ENCODE data around the gene TNNT1.
A peak's percentile ranks its signal among the peaks of the same experiment; 100 is the strongest.

Gene TNNT1

GRCh38 chr19:55149078-55150003, at the start of gene TNNT1:
TNNT1 (minus strand) TSS chr19:55149206; CDS start chr19:55147157, 2,049 bp downstream.
- no peaks in the 10 kb centered on the region for H3K9me3 ChIP-seq (ENCODE audit: control insufficient read depth in 2 of 2, low read length in 2 of 2)
- H3K27ac ChIP-seq (ENCODE audit: low read depth in 2 of 2, low read length in 2 of 2): no peak within 1 kb of the TSS
- peaks cover 10 to 23% of the 10 kb centered on the region in 2 donors for H3K27me3 ChIP-seq (ENCODE audit: control insufficient read depth in 2 of 2, insufficient read depth in 2 of 2, low read length in 2 of 2)
- H3K9ac ChIP-seq (ENCODE audit: low read depth in 1 of 2, low read length in 2 of 2): no peak within 1 kb of the TSS
- no peaks in the 10 kb centered on the region for H3K4me1 ChIP-seq (ENCODE audit: control insufficient read depth in 2 of 2, insufficient read depth in 2 of 2, low read length in 2 of 2)
- H3K36me3 ChIP-seq (ENCODE audit: control insufficient read depth in 2 of 2, insufficient read depth in 2 of 2, low read length in 2 of 2): no peaks in the 10 kb centered on the region
- H3K4me3 ChIP-seq (ENCODE audit: low read length in 2 of 2): no peak within 1 kb of the TSS

- no peak overlapping the region for H3K27ac ChIP-seq (ENCODE audit: low read depth in 2 of 2, low read length in 2 of 2)
Measured at GRCh38 chr19:55198651-55199050, 49.6 kb upstream of the TNNT1 start.

GRCh38 chr19:55197528-55197927, 48.5 kb upstream of the TNNT1 start:
- Histone ChIP-seq H3K27ac (ENCODE audit: low read depth in 2 of 2, low read length in 2 of 2) (no peak overlapping the region), H3K4me3 (ENCODE audit: low read length in 2 of 2) (no peak overlapping the region), H3K9ac (ENCODE audit: low read depth in 1 of 2, low read length in 2 of 2) (no peak overlapping the region), H3K9me3 (ENCODE audit: control insufficient read depth in 2 of 2, low read length in 2 of 2) (no peaks in the 10 kb centered on the region), H3K27me3 (ENCODE audit: control insufficient read depth in 2 of 2, insufficient read depth in 2 of 2, low read length in 2 of 2) (no peaks in the 10 kb centered on the region), H3K36me3 (ENCODE audit: control insufficient read depth in 2 of 2, insufficient read depth in 2 of 2, low read length in 2 of 2) (peaks cover 31 to 44% of the 10 kb centered on the region in 2 donors), H3K4me1 (ENCODE audit: control insufficient read depth in 2 of 2, insufficient read depth in 2 of 2, low read length in 2 of 2) (no peaks in the 10 kb centered on the region)

More at GRCh38 chr19:55198651-55199050, 49.6 kb upstream of the TNNT1 start:
- Histone ChIP-seq H3K27me3 (ENCODE audit: control insufficient read depth in 2 of 2, insufficient read depth in 2 of 2, low read length in 2 of 2) (no peaks in the 10 kb centered on the region), H3K9me3 (ENCODE audit: control insufficient read depth in 2 of 2, low read length in 2 of 2) (no peaks in the 10 kb centered on the region), H3K9ac (ENCODE audit: low read depth in 1 of 2, low read length in 2 of 2) (no peak overlapping the region), H3K4me3 (ENCODE audit: low read length in 2 of 2) (no peak overlapping the region), H3K36me3 (ENCODE audit: control insufficient read depth in 2 of 2, insufficient read depth in 2 of 2, low read length in 2 of 2) (peaks cover 31 to 48% of the 10 kb centered on the region in 2 donors), H3K4me1 (ENCODE audit: control insufficient read depth in 2 of 2, insufficient read depth in 2 of 2, low read length in 2 of 2) (no peaks in the 10 kb centered on the region)

GRCh38 chr19:55196803-55197202, 47.8 kb upstream of the TNNT1 start:
- Histone ChIP-seq H3K9me3 (ENCODE audit: control insufficient read depth in 2 of 2, low read length in 2 of 2) (no peaks in the 10 kb centered on the region), H3K27ac (ENCODE audit: low read depth in 2 of 2, low read length in 2 of 2) (no peak overlapping the region)

GRCh38 chr19:55193481-55193880, 44.5 kb upstream of the TNNT1 start:
- Histone ChIP-seq H3K27me3 (ENCODE audit: control insufficient read depth in 2 of 2, insufficient read depth in 2 of 2, low read length in 2 of 2) (no peaks in the 10 kb centered on the region), H3K4me1 (ENCODE audit: control insufficient read depth in 2 of 2, insufficient read depth in 2 of 2, low read length in 2 of 2) (no peaks in the 10 kb centered on the region), H3K27ac (ENCODE audit: low read depth in 2 of 2, low read length in 2 of 2) (no peak overlapping the region), H3K9me3 (ENCODE audit: control insufficient read depth in 2 of 2, low read length in 2 of 2) (no peaks in the 10 kb centered on the region), H3K9ac (ENCODE audit: low read depth in 1 of 2, low read length in 2 of 2) (no peak overlapping the region), H3K4me3 (ENCODE audit: low read length in 2 of 2) (no peak overlapping the region), H3K36me3 (ENCODE audit: control insufficient read depth in 2 of 2, insufficient read depth in 2 of 2, low read length in 2 of 2) (peaks cover 11 to 28% of the 10 kb centered on the region in 2 donors)

More at GRCh38 chr19:55196803-55197202, 47.8 kb upstream of the TNNT1 start:
- Histone ChIP-seq H3K36me3 (ENCODE audit: control insufficient read depth in 2 of 2, insufficient read depth in 2 of 2, low read length in 2 of 2) (peaks cover 30 to 43% of the 10 kb centered on the region in 2 donors), H3K27me3 (ENCODE audit: control insufficient read depth in 2 of 2, insufficient read depth in 2 of 2, low read length in 2 of 2) (no peaks in the 10 kb centered on the region), H3K4me1 (ENCODE audit: control insufficient read depth in 2 of 2, insufficient read depth in 2 of 2, low read length in 2 of 2) (no peaks in the 10 kb centered on the region), H3K9ac (ENCODE audit: low read depth in 1 of 2, low read length in 2 of 2) (no peak overlapping the region), H3K4me3 (ENCODE audit: low read length in 2 of 2) (no peak overlapping the region)

- Histone ChIP-seq H3K27me3 (ENCODE audit: control insufficient read depth in 2 of 2, insufficient read depth in 2 of 2, low read length in 2 of 2) (no peaks in the 10 kb centered on the region), H3K9ac (ENCODE audit: low read depth in 1 of 2, low read length in 2 of 2) (no peak overlapping the region), H3K36me3 (ENCODE audit: control insufficient read depth in 2 of 2, insufficient read depth in 2 of 2, low read length in 2 of 2) (peaks cover 0 to 23% of the 10 kb centered on the region in 2 donors), H3K4me3 (ENCODE audit: low read length in 2 of 2) (no peak overlapping the region), H3K27ac (ENCODE audit: low read depth in 2 of 2, low read length in 2 of 2) (no peak overlapping the region), H3K9me3 (ENCODE audit: control insufficient read depth in 2 of 2, low read length in 2 of 2) (no peaks in the 10 kb centered on the region), H3K4me1 (ENCODE audit: control insufficient read depth in 2 of 2, insufficient read depth in 2 of 2, low read length in 2 of 2) (no peaks in the 10 kb centered on the region)
Measured at GRCh38 chr19:55189403-55189835, 40.4 kb upstream of the TNNT1 start.

GRCh38 chr19:55188625-55189024, 39.6 kb upstream of the TNNT1 start:
- Histone ChIP-seq H3K9me3 (ENCODE audit: control insufficient read depth in 2 of 2, low read length in 2 of 2) (no peaks in the 10 kb centered on the region), H3K36me3 (ENCODE audit: control insufficient read depth in 2 of 2, insufficient read depth in 2 of 2, low read length in 2 of 2) (peaks cover 0 to 18% of the 10 kb centered on the region in 2 donors), H3K27ac (ENCODE audit: low read depth in 2 of 2, low read length in 2 of 2) (peak overlapping the region in 1 of 2 donors; percentile 32), H3K9ac (ENCODE audit: low read depth in 1 of 2, low read length in 2 of 2) (no peak overlapping the region), H3K4me1 (ENCODE audit: control insufficient read depth in 2 of 2, insufficient read depth in 2 of 2, low read length in 2 of 2) (no peaks in the 10 kb centered on the region), H3K4me3 (ENCODE audit: low read length in 2 of 2) (no peak overlapping the region), H3K27me3 (ENCODE audit: control insufficient read depth in 2 of 2, insufficient read depth in 2 of 2, low read length in 2 of 2) (no peaks in the 10 kb centered on the region)

GRCh38 chr19:55186080-55186479, 37.1 kb upstream of the TNNT1 start:
- Histone ChIP-seq H3K36me3 (ENCODE audit: control insufficient read depth in 2 of 2, insufficient read depth in 2 of 2, low read length in 2 of 2) (peaks cover 0 to 20% of the 10 kb centered on the region in 2 donors), H3K9ac (ENCODE audit: low read depth in 1 of 2, low read length in 2 of 2) (no peak overlapping the region), H3K4me3 (ENCODE audit: low read length in 2 of 2) (no peak overlapping the region), H3K9me3 (ENCODE audit: control insufficient read depth in 2 of 2, low read length in 2 of 2) (no peaks in the 10 kb centered on the region), H3K4me1 (ENCODE audit: control insufficient read depth in 2 of 2, insufficient read depth in 2 of 2, low read length in 2 of 2) (no peaks in the 10 kb centered on the region), H3K27me3 (ENCODE audit: control insufficient read depth in 2 of 2, insufficient read depth in 2 of 2, low read length in 2 of 2) (peaks cover 0 to 3% of the 10 kb centered on the region in 2 donors), H3K27ac (ENCODE audit: low read depth in 2 of 2, low read length in 2 of 2) (no peak overlapping the region)

GRCh38 chr19:55181740-55182139, 32.7 kb upstream of the TNNT1 start:
- Histone ChIP-seq H3K9ac (ENCODE audit: low read depth in 1 of 2, low read length in 2 of 2) (no peak overlapping the region), H3K4me3 (ENCODE audit: low read length in 2 of 2) (no peak overlapping the region), H3K36me3 (ENCODE audit: control insufficient read depth in 2 of 2, insufficient read depth in 2 of 2, low read length in 2 of 2) (peaks cover 0 to 16% of the 10 kb centered on the region in 2 donors), H3K4me1 (ENCODE audit: control insufficient read depth in 2 of 2, insufficient read depth in 2 of 2, low read length in 2 of 2) (peaks cover 3% of the 10 kb centered on the region in 2 donors), H3K27ac (ENCODE audit: low read depth in 2 of 2, low read length in 2 of 2) (no peak overlapping the region), H3K9me3 (ENCODE audit: control insufficient read depth in 2 of 2, low read length in 2 of 2) (no peaks in the 10 kb centered on the region), H3K27me3 (ENCODE audit: control insufficient read depth in 2 of 2, insufficient read depth in 2 of 2, low read length in 2 of 2) (peaks cover 10 to 16% of the 10 kb centered on the region in 2 donors)

All from mucosa of rectum (tissue), 2 donors.